ENCODE data around the gene ETFDH.

- TF ChIP-seq, protein P1, sequence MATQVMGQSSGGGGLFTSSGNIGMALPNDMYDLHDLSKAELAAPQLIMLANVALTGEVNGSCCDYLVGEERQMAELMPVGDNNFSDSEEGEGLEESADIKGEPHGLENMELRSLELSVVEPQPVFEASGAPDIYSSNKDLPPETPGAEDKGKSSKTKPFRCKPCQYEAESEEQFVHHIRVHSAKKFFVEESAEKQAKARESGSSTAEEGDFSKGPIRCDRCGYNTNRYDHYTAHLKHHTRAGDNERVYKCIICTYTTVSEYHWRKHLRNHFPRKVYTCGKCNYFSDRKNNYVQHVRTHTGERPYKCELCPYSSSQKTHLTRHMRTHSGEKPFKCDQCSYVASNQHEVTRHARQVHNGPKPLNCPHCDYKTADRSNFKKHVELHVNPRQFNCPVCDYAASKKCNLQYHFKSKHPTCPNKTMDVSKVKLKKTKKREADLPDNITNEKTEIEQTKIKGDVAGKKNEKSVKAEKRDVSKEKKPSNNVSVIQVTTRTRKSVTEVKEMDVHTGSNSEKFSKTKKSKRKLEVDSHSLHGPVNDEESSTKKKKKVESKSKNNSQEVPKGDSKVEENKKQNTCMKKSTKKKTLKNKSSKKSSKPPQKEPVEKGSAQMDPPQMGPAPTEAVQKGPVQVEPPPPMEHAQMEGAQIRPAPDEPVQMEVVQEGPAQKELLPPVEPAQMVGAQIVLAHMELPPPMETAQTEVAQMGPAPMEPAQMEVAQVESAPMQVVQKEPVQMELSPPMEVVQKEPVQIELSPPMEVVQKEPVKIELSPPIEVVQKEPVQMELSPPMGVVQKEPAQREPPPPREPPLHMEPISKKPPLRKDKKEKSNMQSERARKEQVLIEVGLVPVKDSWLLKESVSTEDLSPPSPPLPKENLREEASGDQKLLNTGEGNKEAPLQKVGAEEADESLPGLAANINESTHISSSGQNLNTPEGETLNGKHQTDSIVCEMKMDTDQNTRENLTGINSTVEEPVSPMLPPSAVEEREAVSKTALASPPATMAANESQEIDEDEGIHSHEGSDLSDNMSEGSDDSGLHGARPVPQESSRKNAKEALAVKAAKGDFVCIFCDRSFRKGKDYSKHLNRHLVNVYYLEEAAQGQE (IDR thresholded peaks at IDR 0.05; ENCODE audit: unreplicated experiment) = no peak
- TF ChIP-seq, protein P2, sequence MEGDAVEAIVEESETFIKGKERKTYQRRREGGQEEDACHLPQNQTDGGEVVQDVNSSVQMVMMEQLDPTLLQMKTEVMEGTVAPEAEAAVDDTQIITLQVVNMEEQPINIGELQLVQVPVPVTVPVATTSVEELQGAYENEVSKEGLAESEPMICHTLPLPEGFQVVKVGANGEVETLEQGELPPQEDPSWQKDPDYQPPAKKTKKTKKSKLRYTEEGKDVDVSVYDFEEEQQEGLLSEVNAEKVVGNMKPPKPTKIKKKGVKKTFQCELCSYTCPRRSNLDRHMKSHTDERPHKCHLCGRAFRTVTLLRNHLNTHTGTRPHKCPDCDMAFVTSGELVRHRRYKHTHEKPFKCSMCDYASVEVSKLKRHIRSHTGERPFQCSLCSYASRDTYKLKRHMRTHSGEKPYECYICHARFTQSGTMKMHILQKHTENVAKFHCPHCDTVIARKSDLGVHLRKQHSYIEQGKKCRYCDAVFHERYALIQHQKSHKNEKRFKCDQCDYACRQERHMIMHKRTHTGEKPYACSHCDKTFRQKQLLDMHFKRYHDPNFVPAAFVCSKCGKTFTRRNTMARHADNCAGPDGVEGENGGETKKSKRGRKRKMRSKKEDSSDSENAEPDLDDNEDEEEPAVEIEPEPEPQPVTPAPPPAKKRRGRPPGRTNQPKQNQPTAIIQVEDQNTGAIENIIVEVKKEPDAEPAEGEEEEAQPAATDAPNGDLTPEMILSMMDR (conservative IDR thresholded peaks at IDR 0.05; ENCODE audit: low read depth in 2 of 2) = no peak
Observed at GRCh38 chr4:158681629-158682028, 9.5 kb downstream of the ETFDH start.

Measured in GM23338 (cell line).